Osteoblast (primary cell): Measurements from ENCODE around the gene GAD1. TPM values are rescaled to one million over a fixed set of nuclear protein-coding genes. Genes with fewer than 3 reads are reported as not detected.

Source experiments
- DNase-seq: peaks from one replicate; pipeline ENCODE4 v3.0.0; 2011; ENCODE audit warnings: low spot score, mixed read lengths; ENCODE audit not compliant: insufficient read length; ENCODE audit errors: missing footprints
- H2AFZ ChIP-seq: 2 replicates; pipeline ENCODE4 v1.6.0; 2011; ENCODE audit warnings: mild to moderate bottlenecking, low read length
- H3K27ac ChIP-seq: 2 replicates; pipeline ENCODE4 v1.5.1; 2011; ENCODE audit warnings: mild to moderate bottlenecking, low read depth, low read length, moderate library complexity
- H3K27me3 ChIP-seq: 2 replicates; pipeline ENCODE4 v1.6.0; 2012; ENCODE audit warnings: mild to moderate bottlenecking, control low read depth, inconsistent platforms, low read length, moderate library complexity; ENCODE audit not compliant: insufficient read depth
- H3K36me3 ChIP-seq: 2 replicates; pipeline ENCODE4 v1.5.1; 2011; ENCODE audit warnings: mild to moderate bottlenecking, low read length, control low read depth, moderate library complexity; ENCODE audit not compliant: insufficient read depth
- H3K4me1 ChIP-seq: 2 replicates; pipeline ENCODE4 v1.5.1; 2011; ENCODE audit warnings: mild to moderate bottlenecking, low read length, control low read depth, moderate library complexity; ENCODE audit not compliant: insufficient read depth
- H3K4me2 ChIP-seq: 2 replicates; pipeline ENCODE4 v1.6.0; 2011; ENCODE audit warnings: mild to moderate bottlenecking, low read length; ENCODE audit not compliant: insufficient read depth
- H3K4me3 ChIP-seq: fragments of 200-600 bp; sonication (generic); 3 replicates; pipeline ENCODE4 v1.5.1; 2012; ENCODE audit warnings: mild to moderate bottlenecking, low read length, inconsistent platforms; ENCODE audit not compliant: insufficient read depth
- H3K79me2 ChIP-seq: 2 replicates; pipeline ENCODE4 v1.6.0; 2012; ENCODE audit warnings: mild to moderate bottlenecking, low read length, control low read depth, inconsistent platforms; ENCODE audit not compliant: insufficient read depth
- H3K9me3 ChIP-seq: 2 replicates; pipeline ENCODE4 v1.5.1; 2011; ENCODE audit warnings: low read depth, low read length, control low read depth
- H4K20me1 ChIP-seq: 2 replicates; pipeline ENCODE4 v1.6.0; 2012; ENCODE audit warnings: mild to moderate bottlenecking, low read length, control low read depth; ENCODE audit not compliant: insufficient read depth
- total RNA-seq: library from RNA; depleted of rRNA; stranded (reverse); fragments of >200 nt; gene quantifications from 2 replicates; pipeline ENCODE4 v1.2.3, GENCODE V29; 2012
- TF ChIP-seq, protein P1 (sequence below): IDR thresholded peaks from 2 replicates; pipeline ENCODE4 v1.5.1; 2011; ENCODE audit warnings: mild to moderate bottlenecking, low read depth, low read length, moderate library complexity; ENCODE audit errors: extremely low read depth

GAD1 gene
- total RNA-seq, 1 donor = 0.36 TPM

DNA sequence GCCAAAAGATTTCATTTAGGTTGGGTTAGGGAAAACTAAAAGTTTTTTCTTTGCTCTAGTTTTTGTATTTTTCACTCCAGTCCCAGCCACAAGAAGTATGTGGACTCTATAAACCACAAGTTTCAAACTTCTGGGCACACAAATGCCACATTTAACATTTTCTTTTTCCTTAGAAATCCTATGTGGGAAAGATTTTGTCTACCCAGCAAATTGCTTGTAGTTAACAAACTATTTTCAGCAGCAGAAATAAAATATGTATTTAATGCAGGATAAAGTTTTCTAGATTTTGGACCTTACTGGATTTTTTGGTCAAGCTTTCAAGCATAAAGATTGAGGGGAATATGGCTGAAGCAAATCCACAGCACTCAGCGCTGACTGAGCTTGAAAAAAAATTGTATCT, 37.4 kb upstream of the GAD1 start:
- Histone ChIP-seq H3K27ac (no peak overlapping the region), H3K4me1 (no peaks in the 10 kb centered on the region), H3K79me2 (no peaks in the 10 kb centered on the region), H4K20me1 (no peaks in the 10 kb centered on the region), H3K27me3 (no peaks in the 10 kb centered on the region), H3K4me2 (no peak overlapping the region), H3K36me3 (no peaks in the 10 kb centered on the region), H3K9me3 (no peaks in the 10 kb centered on the region), H2AFZ (no peak overlapping the region), H3K4me3 (no peak overlapping the region)
- DNase-seq = no peak
- TF ChIP-seq, protein P1, sequence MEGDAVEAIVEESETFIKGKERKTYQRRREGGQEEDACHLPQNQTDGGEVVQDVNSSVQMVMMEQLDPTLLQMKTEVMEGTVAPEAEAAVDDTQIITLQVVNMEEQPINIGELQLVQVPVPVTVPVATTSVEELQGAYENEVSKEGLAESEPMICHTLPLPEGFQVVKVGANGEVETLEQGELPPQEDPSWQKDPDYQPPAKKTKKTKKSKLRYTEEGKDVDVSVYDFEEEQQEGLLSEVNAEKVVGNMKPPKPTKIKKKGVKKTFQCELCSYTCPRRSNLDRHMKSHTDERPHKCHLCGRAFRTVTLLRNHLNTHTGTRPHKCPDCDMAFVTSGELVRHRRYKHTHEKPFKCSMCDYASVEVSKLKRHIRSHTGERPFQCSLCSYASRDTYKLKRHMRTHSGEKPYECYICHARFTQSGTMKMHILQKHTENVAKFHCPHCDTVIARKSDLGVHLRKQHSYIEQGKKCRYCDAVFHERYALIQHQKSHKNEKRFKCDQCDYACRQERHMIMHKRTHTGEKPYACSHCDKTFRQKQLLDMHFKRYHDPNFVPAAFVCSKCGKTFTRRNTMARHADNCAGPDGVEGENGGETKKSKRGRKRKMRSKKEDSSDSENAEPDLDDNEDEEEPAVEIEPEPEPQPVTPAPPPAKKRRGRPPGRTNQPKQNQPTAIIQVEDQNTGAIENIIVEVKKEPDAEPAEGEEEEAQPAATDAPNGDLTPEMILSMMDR = no peak

DNA sequence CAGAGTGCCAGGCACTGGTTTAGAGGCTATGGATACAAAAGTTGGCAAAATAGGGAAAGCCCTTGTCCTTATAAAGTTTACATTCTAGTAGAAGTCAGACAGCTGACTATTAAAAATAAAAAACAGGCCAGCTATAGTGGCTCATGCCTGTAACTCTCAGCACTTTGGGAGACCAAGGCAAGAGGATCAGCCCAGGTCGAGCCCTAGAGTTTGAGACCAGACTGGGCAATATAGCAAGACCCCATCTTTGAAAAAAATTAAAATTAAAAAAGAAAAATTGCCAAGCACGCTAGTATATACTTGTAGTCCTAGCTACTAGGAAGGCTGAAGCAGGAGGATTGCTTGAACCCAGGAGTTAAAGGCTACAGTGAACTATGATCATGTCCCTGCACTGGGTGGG, 34.0 kb upstream of the GAD1 start:
- Histone ChIP-seq H3K4me3 (no peak overlapping the region), H3K79me2 (no peaks in the 10 kb centered on the region), H3K9me3 (no peaks in the 10 kb centered on the region), H4K20me1 (no peaks in the 10 kb centered on the region), H3K27ac (no peak overlapping the region), H3K36me3 (no peaks in the 10 kb centered on the region), H3K4me1 (no peaks in the 10 kb centered on the region), H3K4me2 (no peak overlapping the region), H2AFZ (no peak overlapping the region), H3K27me3 (no peaks in the 10 kb centered on the region)
- TF ChIP-seq, protein P1 = no peak
- no peak for DNase-seq

DNA sequence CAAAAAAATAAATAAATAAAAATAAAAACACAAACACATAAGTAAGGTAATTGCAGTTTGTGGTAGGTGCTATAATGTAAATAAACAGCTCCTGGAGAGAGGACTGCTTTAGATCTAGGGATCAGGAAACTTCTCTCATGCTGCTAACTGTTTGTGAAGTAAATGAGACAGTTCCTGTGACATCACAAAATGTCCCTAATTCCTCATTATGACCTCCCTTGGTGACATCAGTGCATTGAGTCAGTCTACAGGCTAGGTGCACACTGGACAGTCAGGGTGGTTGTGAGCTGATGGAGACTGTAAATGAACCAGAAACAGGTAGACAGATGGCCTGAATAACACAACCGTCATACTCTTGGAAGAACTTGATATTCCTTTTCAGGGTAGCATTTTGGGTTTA, 33.1 kb upstream of the GAD1 start:
- DNase-seq = no peak
- H3K79me2 ChIP-seq = no peaks in the 10 kb centered on the region
- H3K27me3 ChIP-seq = no peaks in the 10 kb centered on the region
- no peaks in the 10 kb centered on the region for H3K4me1 ChIP-seq
- no peaks in the 10 kb centered on the region for H3K36me3 ChIP-seq
- no peak overlapping the region for H3K27ac ChIP-seq
- no peak overlapping the region for H3K4me2 ChIP-seq
- no peaks in the 10 kb centered on the region for H3K9me3 ChIP-seq
- TF ChIP-seq, protein P1 = no peak
- H3K4me3 ChIP-seq = no peak overlapping the region
- H2AFZ ChIP-seq = no peak overlapping the region
- no peaks in the 10 kb centered on the region for H4K20me1 ChIP-seq

DNA sequence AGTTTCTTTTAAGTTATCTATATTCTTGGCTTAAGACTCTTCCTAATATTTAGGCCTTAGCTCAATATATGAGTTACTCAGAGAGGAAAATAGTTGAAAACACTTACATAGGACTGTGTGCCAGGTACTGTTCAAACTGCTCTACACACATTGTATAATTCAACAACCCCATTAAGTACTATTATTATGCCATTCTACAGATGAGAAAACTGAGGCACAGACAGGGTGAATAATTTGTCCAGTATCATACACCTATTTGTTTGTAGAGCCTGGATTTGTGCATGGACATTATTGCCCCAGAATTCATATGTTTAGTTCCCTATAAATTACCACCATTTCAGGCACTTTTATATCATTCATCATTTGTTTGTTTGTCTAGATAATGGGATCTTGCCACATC, 17.7 kb upstream of the GAD1 start:
- Histone ChIP-seq H3K4me2 (no peak overlapping the region), H3K36me3 (no peaks in the 10 kb centered on the region), H2AFZ (no peak overlapping the region), H3K79me2 (no peaks in the 10 kb centered on the region), H3K27me3 (no peaks in the 10 kb centered on the region), H3K27ac (no peak overlapping the region), H4K20me1 (no peaks in the 10 kb centered on the region), H3K4me3 (no peak overlapping the region), H3K4me1 (no peaks in the 10 kb centered on the region), H3K9me3 (no peaks in the 10 kb centered on the region)
- TF ChIP-seq, protein P1 = no peak
- no peak for DNase-seq
